BLaER1 (cell line): ENCODE measurements around the gene CFAP58.

Experiments
- H3K27ac ChIP-seq: shearing (Covaris generic); formaldehyde crosslinking; 2 replicates; pipeline ENCODE4 v1.8.1; 2022
- H3K27me3 ChIP-seq: shearing (Covaris generic); formaldehyde crosslinking; 2 replicates; pipeline ENCODE4 v1.8.1; 2022
- H3K36me3 ChIP-seq: shearing (Covaris generic); formaldehyde crosslinking; 2 replicates; pipeline ENCODE4 v1.8.1; 2022
- H3K4me1 ChIP-seq: shearing (Covaris generic); formaldehyde crosslinking; 2 replicates; pipeline ENCODE4 v1.8.1; 2022
- H3K4me2 ChIP-seq: shearing (Covaris generic); formaldehyde crosslinking; 2 replicates; pipeline ENCODE4 v1.8.1; 2022
- H3K4me3 ChIP-seq: shearing (Covaris generic); formaldehyde crosslinking; 2 replicates; pipeline ENCODE4 v1.8.1; 2022
- H3K9ac ChIP-seq: shearing (Covaris generic); formaldehyde crosslinking; 2 replicates; pipeline ENCODE4 v1.8.1; 2022
- H3K9me3 ChIP-seq: shearing (Covaris generic); formaldehyde crosslinking; 2 replicates; pipeline ENCODE4 v1.8.1; 2022
- H4K20me1 ChIP-seq: shearing (Covaris generic); formaldehyde crosslinking; 2 replicates; pipeline ENCODE4 v1.8.1; 2022
- Cebpa-rat ChIP-seq: shearing (Covaris generic); IDR thresholded peaks from 2 replicates; pipeline ENCODE4 v1.8.1; 2022

Gene CFAP58

GRCh38 chr10:104340641-104341040 is 13.0 kb upstream of the CFAP58 start:
- H3K9ac ChIP-seq: no peak overlapping the region
- H3K27ac ChIP-seq: no peak overlapping the region
- no peak overlapping the region for H3K4me3 ChIP-seq
- peak overlapping the region; percentile 92 for H3K4me2 ChIP-seq
- TF ChIP-seq Cebpa-rat: no peak
- H3K4me1 ChIP-seq: peaks cover 33% of the 10 kb centered on the region
- H4K20me1 ChIP-seq: peaks cover 13% of the 10 kb centered on the region
- no peaks in the 10 kb centered on the region for H3K36me3 ChIP-seq
- H3K9me3 ChIP-seq: no peaks in the 10 kb centered on the region
- 0 out of 2 replicates have a peak, but pooled peaks cover 3% of the 10 kb centered on the region for H3K27me3 ChIP-seq

DNA sequence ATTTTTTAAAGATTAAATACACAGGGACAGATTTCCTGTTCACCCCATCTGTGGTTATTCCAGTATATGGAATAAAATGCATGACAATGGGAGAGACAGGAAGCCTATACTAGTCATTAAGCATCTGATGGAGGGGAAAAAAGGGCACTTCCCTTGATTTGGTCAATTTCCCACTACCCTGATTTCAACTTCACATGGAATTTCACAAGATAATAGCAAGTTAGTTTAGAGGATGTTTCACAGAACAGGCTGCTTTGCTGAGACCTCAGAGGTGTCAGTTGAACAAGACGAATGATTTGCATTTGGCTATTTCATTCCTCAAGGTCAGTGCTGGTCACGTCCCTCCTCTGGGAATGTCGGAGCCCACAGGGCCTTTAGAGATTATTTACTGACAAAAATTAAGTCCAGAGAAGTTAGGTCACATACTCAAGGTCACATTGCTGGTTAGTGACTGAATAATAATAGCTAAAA is 10.7 kb upstream of the CFAP58 start:
- Histone ChIP-seq H3K4me2 (no peak overlapping the region), H3K9ac (no peak overlapping the region), H3K36me3 (no peaks in the 10 kb centered on the region), H3K27me3 (0 out of 2 replicates have a peak, but pooled peaks cover 3% of the 10 kb centered on the region), H3K27ac (no peak overlapping the region), H4K20me1 (no peaks in the 10 kb centered on the region), H3K9me3 (no peaks in the 10 kb centered on the region), H3K4me3 (no peak overlapping the region), H3K4me1 (peaks cover 40% of the 10 kb centered on the region)
- no peak for TF ChIP-seq Cebpa-rat

DNA sequence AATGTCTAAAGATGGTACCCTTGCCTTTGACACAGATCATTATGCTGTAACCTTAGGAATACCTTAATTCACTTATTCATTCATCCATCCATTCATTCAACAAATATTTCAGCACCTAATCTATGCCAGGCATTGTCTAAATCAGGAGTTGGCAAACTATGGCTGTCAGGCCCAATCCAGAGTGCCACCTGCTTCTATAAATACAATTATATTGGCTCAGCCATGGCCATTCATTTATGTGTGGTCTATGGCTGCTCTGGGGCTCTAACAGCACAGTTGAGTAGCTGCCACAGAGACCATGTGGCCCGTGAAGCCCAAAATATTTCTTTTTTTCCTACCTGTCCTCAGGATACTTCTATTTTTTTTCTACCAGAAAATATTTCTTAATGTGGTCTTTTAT is 9.4 kb upstream of the CFAP58 start:
- Histone ChIP-seq H3K4me2 (no peak overlapping the region), H3K9me3 (no peaks in the 10 kb centered on the region), H4K20me1 (no peaks in the 10 kb centered on the region), H3K27me3 (0 out of 2 replicates have a peak, but pooled peaks cover 3% of the 10 kb centered on the region), H3K4me3 (no peak overlapping the region), H3K4me1 (peaks cover 39% of the 10 kb centered on the region), H3K36me3 (no peaks in the 10 kb centered on the region), H3K27ac (no peak overlapping the region), H3K9ac (no peak overlapping the region)
- TF ChIP-seq Cebpa-rat: no peak

DNA sequence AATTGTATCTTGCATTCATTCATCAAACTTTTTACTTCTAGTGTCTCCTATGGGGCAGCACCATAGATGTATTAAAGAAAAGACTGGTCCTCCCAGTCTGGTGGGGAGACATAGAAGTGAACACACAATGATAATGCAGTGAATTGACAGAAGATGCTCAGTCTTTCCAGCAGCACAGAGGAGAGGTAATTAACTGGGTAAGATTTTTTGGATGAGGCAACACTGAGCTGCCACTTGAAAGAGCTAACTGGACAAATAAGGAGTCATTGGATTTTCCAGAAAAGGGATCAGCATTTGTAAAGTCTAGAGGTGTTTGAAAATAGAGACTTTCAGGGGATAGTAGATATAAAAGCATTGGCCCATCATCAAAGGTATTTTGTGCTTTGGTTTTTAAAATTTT is 8.1 kb upstream of the CFAP58 start:
- no peak overlapping the region for H3K4me2 ChIP-seq
- H3K4me3 ChIP-seq: no peak overlapping the region
- H3K27ac ChIP-seq: no peak overlapping the region
- no peaks in the 10 kb centered on the region for H3K36me3 ChIP-seq
- H3K27me3 ChIP-seq: 0 out of 2 replicates have a peak, but pooled peaks cover 3% of the 10 kb centered on the region
- no peak for TF ChIP-seq Cebpa-rat
- H3K9me3 ChIP-seq: no peaks in the 10 kb centered on the region
- H3K9ac ChIP-seq: no peak overlapping the region
- peaks cover 33% of the 10 kb centered on the region for H3K4me1 ChIP-seq
- no peaks in the 10 kb centered on the region for H4K20me1 ChIP-seq

- no peaks in the 10 kb centered on the region for H3K9me3 ChIP-seq
- no peak overlapping the region for H3K27ac ChIP-seq
- H3K36me3 ChIP-seq: no peaks in the 10 kb centered on the region
- no peaks in the 10 kb centered on the region for H3K27me3 ChIP-seq
- no peak overlapping the region for H3K4me3 ChIP-seq
- no peak for TF ChIP-seq Cebpa-rat
- H4K20me1 ChIP-seq: no peaks in the 10 kb centered on the region
- no peak overlapping the region for H3K9ac ChIP-seq
- 0 out of 2 replicates have a peak overlapping the region, but pooled peaks have one; percentile 6 for H3K4me2 ChIP-seq
- H3K4me1 ChIP-seq: peaks cover 29% of the 10 kb centered on the region
These were observed 7.7 kb upstream of the CFAP58 start for GRCh38 chr10:104345941-104346340.

GRCh38 chr10:104347295-104348045 is 6.2 kb upstream of the CFAP58 start:
- peak overlapping the region; percentile 6; the same call in 1 of the 2 replicates for H3K9ac ChIP-seq
- H3K27me3 ChIP-seq: no peaks in the 10 kb centered on the region
- no peaks in the 10 kb centered on the region for H3K9me3 ChIP-seq
- H3K4me2 ChIP-seq: peak overlapping the region; percentile 41
- H3K4me3 ChIP-seq: no peak overlapping the region
- no peaks in the 10 kb centered on the region for H4K20me1 ChIP-seq
- H3K27ac ChIP-seq: no peak overlapping the region
- TF ChIP-seq Cebpa-rat: no peak
- H3K36me3 ChIP-seq: no peaks in the 10 kb centered on the region
- peaks cover 37% of the 10 kb centered on the region for H3K4me1 ChIP-seq

- H3K4me1 ChIP-seq: peaks cover 48% of the 10 kb centered on the region
- H3K4me2 ChIP-seq: no peak overlapping the region
- H3K9me3 ChIP-seq: no peaks in the 10 kb centered on the region
- H3K4me3 ChIP-seq: no peak overlapping the region
- H3K27ac ChIP-seq: no peak overlapping the region
- H3K36me3 ChIP-seq: no peaks in the 10 kb centered on the region
- no peak for TF ChIP-seq Cebpa-rat
- H3K27me3 ChIP-seq: no peaks in the 10 kb centered on the region
- H4K20me1 ChIP-seq: no peaks in the 10 kb centered on the region
- H3K9ac ChIP-seq: no peak overlapping the region
These were observed 5.0 kb upstream of the CFAP58 start for GRCh38 chr10:104348601-104349000.

DNA sequence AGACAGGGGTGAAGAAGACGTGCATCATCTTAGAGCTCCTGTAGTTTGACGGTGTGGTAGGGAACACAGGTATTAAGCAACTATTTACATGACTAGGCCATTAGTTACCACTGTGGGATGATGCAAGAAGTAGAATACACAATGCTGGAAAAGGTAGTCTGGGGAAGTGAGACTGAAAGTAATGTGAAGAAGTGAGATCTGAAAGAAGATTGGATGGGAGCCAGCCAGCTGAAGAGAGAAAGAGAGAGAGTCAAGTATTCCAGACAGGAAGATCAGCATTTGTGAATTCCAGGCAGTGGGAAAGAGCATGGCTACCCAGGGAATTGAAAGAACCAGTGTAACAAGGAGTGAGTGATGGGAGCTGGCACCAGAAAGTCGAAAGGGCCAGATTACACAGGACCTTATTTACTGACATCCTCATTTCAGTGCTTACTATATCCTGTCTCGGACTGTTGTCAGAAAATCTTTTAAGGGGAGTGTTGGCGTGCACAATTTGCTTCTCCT is 4.0 kb upstream of the CFAP58 start:
- Histone ChIP-seq H3K4me2 (peak overlapping the region; percentile 2; the same call in 1 of the 2 replicates), H3K27ac (no peak overlapping the region), H3K4me1 (peaks cover 54% of the 10 kb centered on the region), H3K9ac (no peak overlapping the region), H3K36me3 (no peaks in the 10 kb centered on the region), H3K27me3 (no peaks in the 10 kb centered on the region), H4K20me1 (no peaks in the 10 kb centered on the region), H3K4me3 (no peak overlapping the region), H3K9me3 (no peaks in the 10 kb centered on the region)
- TF ChIP-seq Cebpa-rat: peak; percentile 7; the same call in 1 of the 2 replicates

GRCh38 chr10:104350127-104350635 is 3.5 kb upstream of the CFAP58 start:
- peak overlapping the region; percentile 2; the same call in 1 of the 2 replicates for H3K4me2 ChIP-seq

DNA sequence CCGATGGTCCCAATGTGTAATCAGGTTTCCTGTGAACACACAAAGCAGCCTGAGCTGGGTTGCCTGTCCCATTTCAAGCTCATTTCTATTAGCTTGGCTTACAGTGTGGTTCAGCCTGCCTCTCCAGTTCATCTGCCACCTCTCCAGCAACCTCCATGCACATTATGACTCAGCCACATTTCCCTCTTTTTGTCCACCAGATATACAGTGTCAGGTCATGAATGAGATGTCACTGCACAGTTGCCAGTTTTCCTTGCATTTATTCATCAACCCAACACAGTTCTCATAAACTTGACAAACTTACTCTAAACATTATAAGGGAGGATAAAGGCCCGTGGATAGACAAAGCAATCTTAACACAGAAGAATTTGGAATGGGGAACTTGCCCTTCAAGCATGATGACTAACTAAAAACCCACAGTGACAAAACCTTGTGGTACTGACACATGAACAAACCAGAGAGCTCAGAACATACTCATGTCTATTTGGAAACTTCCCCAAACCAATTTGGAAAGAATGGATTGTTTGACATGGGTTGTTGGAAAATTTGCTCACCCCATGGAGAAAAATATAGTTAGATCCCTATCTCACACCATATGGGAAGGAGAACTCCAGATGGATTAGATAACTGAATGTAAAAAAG is 2.5 kb upstream of the CFAP58 start:
- no peak overlapping the region for H3K4me2 ChIP-seq
- no peaks in the 10 kb centered on the region for H3K36me3 ChIP-seq
- no peak overlapping the region for H3K9ac ChIP-seq
- H3K9me3 ChIP-seq: no peaks in the 10 kb centered on the region
- H3K4me3 ChIP-seq: no peak overlapping the region
- H4K20me1 ChIP-seq: no peaks in the 10 kb centered on the region
- TF ChIP-seq Cebpa-rat: no peak
- no peaks in the 10 kb centered on the region for H3K27me3 ChIP-seq
- H3K27ac ChIP-seq: no peak overlapping the region
- H3K4me1 ChIP-seq: peaks cover 49% of the 10 kb centered on the region

More at GRCh38 chr10:104350127-104350635, 3.5 kb upstream of the CFAP58 start:
- no peak overlapping the region for H3K4me3 ChIP-seq
- H4K20me1 ChIP-seq: no peaks in the 10 kb centered on the region
- H3K9me3 ChIP-seq: no peaks in the 10 kb centered on the region
- TF ChIP-seq Cebpa-rat: no peak
- no peak overlapping the region for H3K9ac ChIP-seq
- no peak overlapping the region for H3K27ac ChIP-seq
- no peaks in the 10 kb centered on the region for H3K36me3 ChIP-seq
- H3K27me3 ChIP-seq: no peaks in the 10 kb centered on the region
- H3K4me1 ChIP-seq: peaks cover 54% of the 10 kb centered on the region
